Islet precursor cell (in vitro differentiated cells): Measurements from ENCODE around the gene LTBP1.
"Not testable (repeated sequence)": the region's sequence is repeated elsewhere in the genome, so short reads cannot be mapped to it uniquely, and the experiment has no call there.

Experiments used
- DNase-seq: peaks from one replicate; pipeline ENCODE4 v3.0.0-alpha.2; 2018

The LTBP1 gene

GRCh38 chr2:33153008-33153407 lies 206.3 kb downstream of the LTBP1 start:
- DNase-seq, result no peak

DNA sequence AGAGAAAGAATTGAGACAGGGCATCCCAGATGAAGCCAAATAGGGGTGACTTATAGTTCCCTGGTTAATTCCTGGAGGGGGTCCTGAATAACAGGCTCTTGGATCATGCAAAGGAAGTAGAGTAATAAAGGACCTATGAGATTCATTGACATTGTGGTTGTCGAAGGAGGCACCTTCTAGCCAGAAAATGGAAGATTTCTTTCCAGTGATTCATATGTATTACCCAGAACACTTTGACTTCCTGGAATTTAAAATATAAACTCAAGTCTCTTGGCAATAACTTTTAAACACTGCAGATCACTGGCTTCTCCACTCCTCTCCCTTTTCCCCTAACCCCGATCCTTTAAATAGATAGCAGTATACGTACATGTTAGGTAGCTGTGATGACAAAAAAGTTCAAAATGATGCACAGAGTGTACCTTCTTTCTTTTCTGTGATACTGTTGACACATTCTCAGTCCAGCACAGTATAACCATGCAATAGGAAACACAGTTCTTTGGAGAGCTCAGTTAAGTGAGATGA lies 211.8 kb downstream of the LTBP1 start:
- DNase-seq, result no peak

- no peak for DNase-seq
Measured at GRCh38 chr2:33160191-33160590, 213.4 kb downstream of the LTBP1 start.

DNA sequence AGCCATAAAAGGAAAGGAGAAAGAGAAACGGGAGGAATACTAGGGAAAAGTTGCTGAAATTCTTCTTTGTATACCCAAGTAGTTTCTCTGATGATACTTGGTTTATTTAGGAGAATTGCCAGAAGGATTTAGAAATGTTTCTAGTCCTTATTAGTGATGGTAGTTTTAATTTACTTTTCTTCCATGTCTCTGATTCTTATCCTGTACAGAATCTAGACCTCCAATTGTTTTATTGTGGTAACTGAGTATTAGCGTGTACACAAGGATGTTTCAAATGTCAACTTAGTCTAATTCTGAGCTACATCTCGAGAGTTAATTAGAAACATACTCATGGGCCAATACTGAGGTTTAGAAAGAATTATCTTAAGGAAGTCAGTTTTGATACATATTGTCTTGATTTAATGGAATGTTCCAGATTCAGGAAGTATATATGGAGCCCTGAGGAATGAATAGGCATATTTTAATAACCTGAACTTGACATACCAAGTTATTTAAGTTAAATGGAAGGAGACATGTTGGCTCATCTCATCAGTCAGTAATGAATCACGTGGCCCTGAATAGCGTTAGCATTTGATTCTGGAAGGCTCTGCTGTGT lies 219.6 kb downstream of the LTBP1 start:
- no peak for DNase-seq

GRCh38 chr2:33167622-33168245 lies 221.0 kb downstream of the LTBP1 start:
- DNase-seq, result no peak

- DNase-seq, result no peak
Measured at GRCh38 chr2:33168425-33168824, 221.7 kb downstream of the LTBP1 start.

- DNase-seq, result no peak
Measured at GRCh38 chr2:33168922-33169321, 222.2 kb downstream of the LTBP1 start.

DNA sequence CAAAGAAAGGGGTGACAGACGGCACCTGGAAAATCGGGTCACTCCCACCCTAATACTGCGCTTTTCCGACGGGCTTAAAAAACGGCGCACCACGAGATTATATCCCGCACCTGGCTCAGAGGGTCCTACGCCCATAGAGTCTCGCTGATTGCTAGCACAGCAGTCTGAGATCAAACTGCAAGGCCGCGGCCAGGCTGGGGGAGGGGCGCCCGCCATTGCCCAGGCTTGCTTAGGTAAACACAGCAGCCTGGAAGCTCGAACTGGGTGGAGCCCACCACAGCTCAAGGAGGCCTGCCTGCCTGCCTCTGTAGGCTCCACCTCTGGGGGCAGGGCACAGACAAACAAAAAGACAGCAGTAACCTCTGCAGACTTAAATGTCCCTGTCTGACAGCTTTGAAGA lies 223.5 kb downstream of the LTBP1 start:
- not testable (repeated sequence) for DNase-seq

GRCh38 chr2:33177627-33178026 lies 230.9 kb downstream of the LTBP1 start:
- DNase-seq, result no peak

GRCh38 chr2:33178209-33178608 lies 231.5 kb downstream of the LTBP1 start:
- no peak for DNase-seq

DNA sequence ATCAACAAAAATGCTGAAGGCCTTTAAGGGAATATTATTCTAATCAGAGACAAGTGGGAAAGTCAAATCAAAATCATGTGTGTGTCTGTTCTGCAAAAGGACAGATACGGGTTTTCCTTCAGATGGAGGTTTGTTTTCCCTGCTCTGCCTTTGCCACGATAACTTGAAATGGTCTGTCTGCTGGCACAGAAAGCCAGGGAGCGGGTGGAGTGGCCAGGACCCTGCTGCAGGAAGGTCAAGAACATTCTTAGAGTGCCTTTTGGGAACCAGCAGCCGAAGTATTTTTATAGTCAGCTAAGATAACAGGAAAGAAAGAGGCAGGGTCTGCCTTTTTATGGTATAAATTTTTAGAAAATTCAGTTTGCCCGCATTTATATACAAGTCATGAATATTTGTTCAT lies 234.2 kb downstream of the LTBP1 start:
- DNase-seq, result no peak

DNA sequence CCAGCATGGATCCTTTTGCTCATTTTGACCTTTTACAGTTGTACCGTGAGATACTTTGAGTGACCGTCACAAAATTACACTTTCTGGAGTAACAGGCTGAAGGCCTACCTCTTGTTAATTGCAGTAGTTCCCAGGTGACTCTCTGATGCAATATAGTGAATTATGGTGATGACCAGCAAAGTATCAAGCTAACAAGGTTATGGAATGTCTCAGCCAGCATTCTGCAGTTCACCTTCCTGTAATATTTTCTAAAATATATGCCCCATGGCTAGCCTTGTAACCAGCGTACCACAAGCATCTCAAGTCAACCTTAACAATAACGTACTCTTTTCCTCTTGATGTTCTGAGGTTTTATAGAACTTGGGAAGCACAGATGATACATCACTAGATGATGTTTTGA lies 234.7 kb downstream of the LTBP1 start:
- DNase-seq, result no peak

DNA sequence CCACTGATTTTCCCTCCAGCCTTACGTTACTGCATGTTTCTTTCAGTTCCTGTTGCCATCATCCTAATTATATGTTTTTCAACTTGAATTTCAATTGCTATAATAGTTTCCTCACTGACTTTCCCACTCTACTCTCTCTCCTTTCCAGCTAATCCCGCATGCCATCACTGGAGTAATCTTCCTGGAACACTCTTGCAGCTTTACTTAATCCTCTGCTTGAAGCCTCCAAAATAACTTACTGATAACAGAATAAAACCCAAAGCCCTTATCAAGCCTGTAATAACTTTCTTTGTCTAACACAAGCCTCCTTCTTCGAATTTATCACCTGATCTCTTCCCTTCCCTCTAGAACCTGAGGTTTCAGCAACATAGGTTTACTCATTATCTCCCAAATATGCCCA lies 237.3 kb downstream of the LTBP1 start:
- DNase-seq, result no peak

- no peak for DNase-seq
Measured at GRCh38 chr2:33186937-33187336, 240.2 kb downstream of the LTBP1 start.

- DNase-seq, result no peak
Measured at GRCh38 chr2:33188799-33189198, 242.0 kb downstream of the LTBP1 start.

DNA sequence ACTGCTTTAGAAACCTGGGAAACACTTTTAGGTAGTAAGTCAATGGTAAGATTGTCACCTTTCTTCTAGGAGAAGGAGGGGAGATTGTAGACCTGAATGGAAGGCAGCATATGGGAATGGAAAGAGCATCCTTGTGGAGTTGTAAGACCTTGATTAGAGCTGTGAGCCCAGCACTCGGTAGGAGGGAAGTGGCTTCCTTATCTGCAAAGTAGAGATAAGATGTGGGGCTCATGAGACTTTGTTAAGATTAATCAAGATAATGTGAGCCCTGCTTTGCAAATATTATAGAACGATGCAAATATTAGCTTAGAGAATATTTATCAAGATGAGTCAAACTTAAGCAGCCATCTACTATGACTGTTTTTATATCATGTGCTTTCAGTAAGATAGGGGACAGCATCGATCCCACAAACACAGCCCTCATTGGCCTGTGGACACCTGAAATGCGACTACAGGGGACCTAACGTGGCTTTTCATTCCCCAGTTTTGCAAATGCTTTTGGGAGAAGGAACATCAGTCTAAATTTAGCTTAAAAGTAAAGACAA lies 243.7 kb downstream of the LTBP1 start:
- DNase-seq, result no peak

DNA sequence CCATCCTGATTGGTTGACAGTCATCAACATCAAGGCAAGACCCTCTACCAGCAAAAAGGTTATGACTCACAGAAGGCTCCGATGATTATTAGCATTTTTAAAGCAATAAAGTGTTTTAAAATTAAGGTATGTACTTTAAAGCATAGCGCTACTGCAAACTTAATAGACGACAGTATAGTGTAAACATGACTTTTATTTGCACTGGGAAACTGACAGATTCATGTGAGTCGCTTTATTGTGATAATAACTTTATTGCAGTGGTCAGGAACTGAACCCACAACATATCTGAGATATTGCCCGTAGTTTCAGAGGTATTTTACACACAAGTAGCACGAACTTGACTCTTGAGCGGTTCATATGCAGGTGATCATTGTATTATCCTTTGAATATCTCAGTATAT lies 249.1 kb downstream of the LTBP1 start:
- no peak for DNase-seq

DNA sequence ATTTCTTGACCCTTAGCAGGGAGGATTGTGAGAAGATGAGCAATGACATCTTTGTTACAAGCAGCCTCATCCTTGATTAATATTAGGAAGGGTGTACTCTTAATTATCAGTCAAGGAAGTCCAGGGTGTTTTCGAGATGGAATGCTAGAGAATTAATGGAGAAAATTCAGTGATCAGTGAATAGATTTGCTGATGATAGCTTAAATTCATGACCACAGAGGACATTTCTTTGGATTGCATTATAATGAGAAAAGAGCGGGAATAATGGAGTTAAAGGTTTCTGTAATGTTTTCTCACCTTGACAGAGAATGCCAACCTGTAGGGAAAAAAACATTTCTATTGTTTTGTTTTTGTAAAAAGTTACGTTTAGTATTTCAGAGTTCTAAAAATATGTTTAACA lies 249.9 kb downstream of the LTBP1 start:
- DNase-seq, result no peak

GRCh38 chr2:33197198-33197938 lies 250.6 kb downstream of the LTBP1 start:
- no peak for DNase-seq

DNA sequence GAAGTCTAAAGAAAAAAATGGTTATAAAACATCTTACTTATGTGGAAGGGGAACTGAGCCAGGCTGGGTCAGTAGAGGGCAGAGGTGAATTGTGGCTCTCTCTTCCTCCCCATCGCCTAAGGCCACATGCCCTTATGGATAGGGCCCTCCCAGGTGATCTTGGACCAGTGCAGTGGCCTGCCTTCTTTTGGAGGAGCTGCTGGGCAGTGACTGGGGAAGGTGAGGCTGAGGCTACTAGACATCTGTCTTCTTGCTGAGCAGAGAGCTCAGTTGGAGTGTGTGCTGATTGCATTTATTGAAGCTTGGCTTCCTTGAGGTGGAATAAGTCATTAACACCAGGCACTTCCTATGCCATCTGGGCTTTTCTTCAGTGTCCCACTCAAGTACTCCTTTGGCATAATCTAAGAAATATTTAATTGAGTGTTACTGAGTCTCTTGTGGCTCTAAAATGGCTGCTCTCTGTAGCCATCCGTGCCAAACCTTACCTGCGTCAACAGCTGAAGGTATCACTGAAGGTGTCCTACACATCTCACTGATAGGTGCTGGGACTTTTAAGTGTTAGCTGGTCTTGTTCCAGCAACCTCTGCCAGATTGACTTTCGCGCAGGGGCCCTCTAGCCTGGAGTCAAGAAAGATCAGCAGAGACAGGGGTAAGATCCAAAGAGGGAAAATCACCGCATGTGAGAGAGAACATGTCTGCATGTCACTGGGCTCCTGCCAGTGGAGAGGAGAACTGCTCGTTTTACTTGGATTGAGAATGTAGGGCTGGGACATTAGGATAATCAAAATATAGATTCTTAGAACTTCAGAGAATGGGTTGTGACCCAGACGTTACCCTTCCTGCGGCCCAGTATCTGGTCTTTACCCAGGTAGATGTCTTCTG lies 256.1 kb downstream of the LTBP1 start:
- DNase-seq, result no peak

DNA sequence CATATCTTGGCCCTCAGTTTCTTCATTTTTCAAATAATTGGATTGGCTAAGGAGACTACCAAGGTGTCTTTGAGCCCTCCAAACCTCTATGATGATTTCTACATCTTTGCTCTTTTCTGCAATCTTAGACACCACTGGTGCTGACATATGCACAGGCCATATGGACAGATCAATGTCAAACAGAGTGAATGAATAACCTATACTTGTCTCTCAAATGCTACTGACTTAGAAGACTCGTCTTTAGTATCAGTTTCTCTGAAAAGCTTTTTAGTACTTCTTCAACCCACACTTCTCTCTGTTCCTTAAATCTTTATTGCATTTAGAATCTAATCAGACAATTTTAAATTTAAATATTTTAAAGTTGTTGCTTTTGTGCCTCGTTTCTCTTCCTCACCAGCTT lies 258.2 kb downstream of the LTBP1 start:
- no peak for DNase-seq

DNA sequence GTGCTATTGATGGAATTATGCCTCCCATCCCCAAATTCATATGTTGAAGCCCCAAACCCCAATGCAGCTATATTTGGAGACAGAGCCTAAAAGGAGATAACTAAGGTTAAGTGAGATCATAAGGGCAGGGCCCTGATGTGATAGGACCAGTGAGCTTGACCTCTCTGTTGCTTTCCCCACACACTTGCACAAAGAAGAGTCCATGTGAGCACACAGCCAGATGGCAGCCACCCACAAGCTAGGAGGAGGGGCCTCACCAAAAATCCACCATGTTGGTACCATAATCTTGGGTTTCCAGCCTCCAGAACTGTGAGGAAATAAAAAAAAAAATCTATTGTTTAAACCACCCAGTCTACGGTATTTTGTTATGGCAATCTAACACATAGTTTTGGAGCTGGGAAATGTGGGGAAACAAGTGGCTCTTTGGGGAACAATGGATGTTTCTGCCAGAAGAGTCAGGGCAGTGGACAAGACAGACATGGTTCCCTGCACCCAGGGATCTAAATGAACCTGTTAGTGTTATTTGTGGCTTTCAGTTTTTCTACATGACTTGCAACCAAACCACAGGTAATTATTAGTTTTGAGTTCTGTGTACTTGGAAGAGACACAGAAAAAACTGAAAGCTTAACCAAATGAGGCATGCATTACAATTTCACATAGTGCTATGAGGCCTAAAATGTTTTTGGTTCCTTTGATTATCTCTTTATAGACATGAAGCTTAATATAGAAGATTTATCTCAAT lies 259.1 kb downstream of the LTBP1 start:
- DNase-seq, result no peak
